Measurements from ENCODE around the gene ARID1B. TPM values are rescaled to one million over a fixed set of nuclear protein-coding genes. Genes with fewer than 3 reads are reported as not detected.

Gene ARID1B
- total and polyA plus RNA-seq, 9 of the 15 experiments (the other 6 are each of a cell fraction or from before 2014, with no cell fraction given), result 12.5 to 50.5 (median 25.8) TPM

- no peak for TF ChIP-seq MAZ (CRISPR knock-in tag; conservative IDR thresholded peaks at IDR 0.05 in 1 of 2, IDR thresholded peaks at IDR 0.05 in 1 of 2)
- 0 out of 2 replicates have a peak, but pooled peaks have one; percentile 47 for TF ChIP-seq LEF1 (IDR thresholded peaks at IDR 0.05)
- TF ChIP-seq CCAR2 (IDR thresholded peaks at IDR 0.05; ENCODE audit: low read depth, low read length), result no peak
- TF ChIP-seq MEIS2 (IDR thresholded peaks at IDR 0.05; ENCODE audit: partially characterized antibody), result peak; percentile 85
- TF ChIP-seq ZNF668 (CRISPR knock-in tag; IDR thresholded peaks at IDR 0.05), result 0 out of 2 replicates have a peak, but pooled peaks have one; percentile 59
- peak; percentile 25; the same call in 1 of the 2 replicates for TF ChIP-seq JUND (IDR thresholded peaks at IDR 0.05; ENCODE audit: borderline replicate concordance, low read depth, low read length)
- TF ChIP-seq JUND (tag; IDR thresholded peaks at IDR 0.05; ENCODE audit: borderline replicate concordance, low read depth, low read length), result no peak
- TF ChIP-seq ARID2 (IDR thresholded peaks at IDR 0.05), result no peak
- TF ChIP-seq ZNF3 (CRISPR knock-in tag; IDR thresholded peaks at IDR 0.05), result no peak
- peak; percentile 80; the same call in 1 of the 2 replicates for TF ChIP-seq BMI1 (IDR thresholded peaks at IDR 0.05; ENCODE audit: low read length)
- 0 out of 2 replicates have a peak, but pooled peaks have one; percentile 57 for TF ChIP-seq TCF7 (IDR thresholded peaks at IDR 0.05; ENCODE audit: borderline replicate concordance)
- peak in 1 of 2 experiments; percentile 76; a peak in 1 of 4 replicates for TF ChIP-seq CSDE1 (IDR thresholded peaks at IDR 0.05)
- TF ChIP-seq EHMT2 (IDR thresholded peaks at IDR 0.05), result no peak
- 0 out of 2 replicates have a peak, but pooled peaks have one; percentile 44 for TF ChIP-seq CHAMP1 (IDR thresholded peaks at IDR 0.05)
- TF ChIP-seq TRIM28 (IDR thresholded peaks at IDR 0.05), result no peak
- TF ChIP-seq DEAF1 (CRISPR knock-in tag; IDR thresholded peaks at IDR 0.05), result peak; percentile 36
These were observed 176.4 kb downstream of the ARID1B start (continued) for GRCh38 chr6:156953479-156954146.
